Esophagus muscularis mucosa (tissue), 3 donors: ENCODE data around the gene LRRC4B.

Experiments
- CTCF ChIP-seq, 3 experiments: fragments of 200-600 bp in 2 of 3; fragments of 450-650 bp in 1 of 3; sonication (generic) in 2 of 3; IDR thresholded peaks; one replicate each; pipeline ENCODE4 v1.5.1; 2017 to 2019; ENCODE audit warnings: antibody characterized with exemption in 3 of 3, mild to moderate bottlenecking in 2 of 3, moderate library complexity in 1 of 3
- POLR2A ChIP-seq: fragments of 450-650 bp; IDR thresholded peaks from one replicate; pipeline ENCODE4 v1.6.1; 2017; ENCODE audit warnings: antibody characterized with exemption, moderate library complexity, mild to moderate bottlenecking, low read depth

- TF ChIP-seq CTCF (IDR thresholded peaks at IDR 0.05) (no peak), POLR2A (no peak)
Measured at GRCh38 chr19:50495020-50495531, 73.2 kb downstream of the LRRC4B start.
